ENCODE data around the gene TCN1. TPM values are rescaled to one million over a fixed set of nuclear protein-coding genes. Genes with fewer than 3 reads are reported as not detected.
"Not testable (repeated sequence)": the region's sequence is repeated elsewhere in the genome, so short reads cannot be mapped to it uniquely, and the experiment has no call there.

The TCN1 gene
- total RNA-seq, 2 donors from 2014 or later: 1.0 to 8.1 TPM

DNA sequence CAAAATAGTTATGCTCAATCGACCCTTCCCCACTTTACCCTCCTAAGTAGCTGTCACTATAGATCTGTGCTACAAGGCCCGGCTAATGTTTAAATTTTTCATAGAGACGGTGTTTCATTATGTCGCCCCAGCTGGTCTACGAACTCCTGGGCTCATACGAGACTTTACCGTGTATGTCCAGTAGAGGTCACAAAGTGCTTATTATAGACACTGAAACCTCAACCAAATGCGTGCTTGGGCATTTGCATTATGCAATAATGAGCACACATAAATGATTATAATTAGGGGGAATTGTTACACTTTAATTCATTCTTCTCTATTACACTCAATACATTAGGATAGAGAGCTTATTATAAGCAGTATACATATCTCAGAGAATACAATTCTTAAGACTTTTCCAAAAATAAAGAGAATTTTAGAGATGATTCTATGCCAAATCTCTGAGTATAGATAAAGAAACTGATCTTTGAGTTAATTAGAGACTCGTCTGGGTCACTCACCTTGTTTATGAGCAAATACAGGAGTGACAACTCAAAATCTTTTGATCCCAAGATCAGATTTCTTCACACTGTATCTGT, 43.2 kb downstream of the TCN1 start:
- TF ChIP-seq, protein P1, sequence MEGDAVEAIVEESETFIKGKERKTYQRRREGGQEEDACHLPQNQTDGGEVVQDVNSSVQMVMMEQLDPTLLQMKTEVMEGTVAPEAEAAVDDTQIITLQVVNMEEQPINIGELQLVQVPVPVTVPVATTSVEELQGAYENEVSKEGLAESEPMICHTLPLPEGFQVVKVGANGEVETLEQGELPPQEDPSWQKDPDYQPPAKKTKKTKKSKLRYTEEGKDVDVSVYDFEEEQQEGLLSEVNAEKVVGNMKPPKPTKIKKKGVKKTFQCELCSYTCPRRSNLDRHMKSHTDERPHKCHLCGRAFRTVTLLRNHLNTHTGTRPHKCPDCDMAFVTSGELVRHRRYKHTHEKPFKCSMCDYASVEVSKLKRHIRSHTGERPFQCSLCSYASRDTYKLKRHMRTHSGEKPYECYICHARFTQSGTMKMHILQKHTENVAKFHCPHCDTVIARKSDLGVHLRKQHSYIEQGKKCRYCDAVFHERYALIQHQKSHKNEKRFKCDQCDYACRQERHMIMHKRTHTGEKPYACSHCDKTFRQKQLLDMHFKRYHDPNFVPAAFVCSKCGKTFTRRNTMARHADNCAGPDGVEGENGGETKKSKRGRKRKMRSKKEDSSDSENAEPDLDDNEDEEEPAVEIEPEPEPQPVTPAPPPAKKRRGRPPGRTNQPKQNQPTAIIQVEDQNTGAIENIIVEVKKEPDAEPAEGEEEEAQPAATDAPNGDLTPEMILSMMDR (IDR thresholded peaks at IDR 0.05): peak in 3 of 4 experiments; percentile 37 to 60 (median 56)
- no peak for TF ChIP-seq POLR2A (IDR thresholded peaks at IDR 0.05)
- 6% methylated on average over 9 of the region's 9 CpGs for WGBS
- intact Hi-C loops (cut with DNase I): no loop called here
- H3K27ac ChIP-seq: no peak overlapping the region
- H3K27me3 ChIP-seq (replicated peaks; ENCODE audit: insufficient read depth): no peaks in the 10 kb centered on the region
- no peaks in the 10 kb centered on the region for H3K9me3 ChIP-seq
- no peak overlapping the region for H3K4me3 ChIP-seq
- no peak for DNase-seq (ENCODE audit: low spot score)
- H3K36me3 ChIP-seq: no peaks in the 10 kb centered on the region
- H3K4me1 ChIP-seq (replicated peaks): no peaks in the 10 kb centered on the region

DNA sequence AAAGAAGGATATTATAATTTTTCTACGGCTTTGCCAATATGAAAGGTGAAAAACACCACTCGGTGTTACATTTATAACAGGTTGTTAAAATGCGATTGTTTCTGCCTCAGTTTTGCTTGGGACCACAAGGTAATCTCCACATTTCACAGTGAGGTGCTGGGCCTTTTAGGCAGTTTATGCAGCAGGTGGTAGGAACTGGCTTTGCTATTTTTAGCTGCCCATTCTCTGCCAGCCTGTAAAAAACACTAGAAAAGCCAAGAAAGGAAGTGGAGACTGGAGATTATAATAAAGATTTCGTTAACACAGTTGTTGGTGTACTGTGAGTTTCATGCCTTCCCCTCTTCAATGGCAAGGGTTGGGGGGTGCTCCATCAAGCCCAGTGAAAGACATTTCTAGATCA, 47.7 kb downstream of the TCN1 start:
- Histone ChIP-seq H3K9me3 (no peaks in the 10 kb centered on the region), H3K36me3 (no peaks in the 10 kb centered on the region), H3K4me3 (no peak overlapping the region), H3K27me3 (replicated peaks; ENCODE audit: insufficient read depth) (no peaks in the 10 kb centered on the region), H3K27ac (no peak overlapping the region), H3K4me1 (replicated peaks) (no peaks in the 10 kb centered on the region)
- TF ChIP-seq POLR2A (IDR thresholded peaks at IDR 0.05) (no peak), POLR2AphosphoS5 (IDR thresholded peaks at IDR 0.05) (no peak)
- TF ChIP-seq, protein P1 (IDR thresholded peaks at IDR 0.05): no peak
- no peak for DNase-seq (ENCODE audit: low spot score)
- WGBS: 46% methylated on average over 4 of the region's 4 CpGs
- intact Hi-C loops (cut with DNase I): no loop called here

DNA sequence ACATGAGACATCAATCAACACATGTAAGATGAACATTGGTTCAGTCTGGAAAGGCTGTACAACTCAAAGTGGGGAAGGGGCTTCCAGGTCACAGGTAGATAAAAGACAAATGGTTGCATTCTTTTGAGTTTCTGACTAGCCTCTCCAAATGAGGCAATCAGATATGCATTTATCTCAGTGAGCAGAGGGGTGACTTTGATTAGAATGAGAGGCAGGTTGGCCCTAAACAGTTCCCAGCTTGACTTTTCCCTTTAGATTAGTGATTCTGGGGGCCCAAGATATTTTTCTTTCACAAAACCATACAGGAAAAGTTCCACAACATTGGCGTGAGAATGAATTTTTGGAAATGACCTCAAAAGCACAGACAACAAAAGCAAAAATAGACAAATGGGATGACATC, 49.9 kb downstream of the TCN1 start:
- H3K36me3 ChIP-seq; H3K4me3 ChIP-seq; H3K27ac ChIP-seq; H3K27me3 ChIP-seq (replicated peaks; ENCODE audit: insufficient read depth); H3K4me1 ChIP-seq (replicated peaks); H3K9me3 ChIP-seq; DNase-seq (ENCODE audit: low spot score); intact Hi-C loops (cut with DNase I): not testable (repeated sequence)
- WGBS: 91% methylated on average over 1 of the region's 1 CpG

DNA sequence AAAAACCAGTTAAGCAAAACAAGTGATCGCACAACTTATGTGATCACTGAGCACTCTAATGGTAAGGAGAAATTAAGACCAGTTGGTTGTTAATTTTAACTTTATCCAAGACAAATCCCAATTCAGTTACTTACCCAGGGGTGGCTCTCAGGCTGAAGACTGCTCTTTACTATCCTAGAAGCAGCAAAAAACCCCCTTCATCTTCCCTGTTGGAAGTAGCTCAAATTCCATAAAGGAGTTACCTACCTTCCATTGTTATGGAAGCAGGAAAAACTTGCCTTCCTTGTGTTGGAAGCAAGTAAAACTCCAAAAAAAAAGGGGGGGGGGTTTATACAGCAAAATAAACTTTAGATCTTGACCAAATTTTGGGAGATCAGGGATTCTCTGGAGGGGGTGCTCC, 50.5 kb downstream of the TCN1 start:
- Histone ChIP-seq H3K9me3 (no peaks in the 10 kb centered on the region), H3K27me3 (replicated peaks; ENCODE audit: insufficient read depth) (no peaks in the 10 kb centered on the region), H3K4me3 (no peak overlapping the region), H3K27ac (no peak overlapping the region), H3K4me1 (replicated peaks) (no peaks in the 10 kb centered on the region), H3K36me3 (no peaks in the 10 kb centered on the region)
- intact Hi-C loops (cut with DNase I): no loop called here
- WGBS: 100% methylated on average over 1 of the region's 1 CpG
- no peak for TF ChIP-seq POLR2A (IDR thresholded peaks at IDR 0.05)
- DNase-seq (ENCODE audit: low spot score): no peak

DNA sequence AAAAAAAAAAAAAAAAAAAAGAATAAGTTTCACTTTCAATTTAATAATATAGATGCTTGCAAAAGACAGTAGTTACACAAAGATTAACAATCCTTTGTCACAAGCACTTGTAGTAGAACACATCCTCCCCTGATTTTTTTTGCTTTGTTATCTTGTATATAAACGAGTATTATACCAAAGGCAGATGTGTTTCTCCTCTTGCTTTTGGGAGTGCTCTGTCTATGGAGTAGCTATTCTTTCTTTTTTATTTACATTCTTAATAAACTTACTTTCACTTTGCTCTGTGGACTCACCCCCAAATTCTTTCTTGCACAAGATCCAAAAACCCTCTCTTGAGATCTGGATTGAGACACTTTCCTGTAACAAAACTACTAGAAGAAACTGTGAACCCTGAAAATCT, 52.3 kb downstream of the TCN1 start:
- Histone ChIP-seq H3K36me3 (no peaks in the 10 kb centered on the region), H3K9me3 (no peaks in the 10 kb centered on the region), H3K4me3 (no peak overlapping the region), H3K4me1 (replicated peaks) (no peaks in the 10 kb centered on the region), H3K27me3 (replicated peaks; ENCODE audit: insufficient read depth) (no peaks in the 10 kb centered on the region), H3K27ac (no peak overlapping the region)
- 38% methylated on average over 1 of the region's 1 CpG for WGBS
- intact Hi-C loops (cut with DNase I): no loop called here
- TF ChIP-seq POLR2AphosphoS5 (IDR thresholded peaks at IDR 0.05) (no peak), POLR2A (IDR thresholded peaks at IDR 0.05) (no peak)
- TF ChIP-seq, protein P1 (IDR thresholded peaks at IDR 0.05): no peak
- DNase-seq (ENCODE audit: low spot score): no peak

DNA sequence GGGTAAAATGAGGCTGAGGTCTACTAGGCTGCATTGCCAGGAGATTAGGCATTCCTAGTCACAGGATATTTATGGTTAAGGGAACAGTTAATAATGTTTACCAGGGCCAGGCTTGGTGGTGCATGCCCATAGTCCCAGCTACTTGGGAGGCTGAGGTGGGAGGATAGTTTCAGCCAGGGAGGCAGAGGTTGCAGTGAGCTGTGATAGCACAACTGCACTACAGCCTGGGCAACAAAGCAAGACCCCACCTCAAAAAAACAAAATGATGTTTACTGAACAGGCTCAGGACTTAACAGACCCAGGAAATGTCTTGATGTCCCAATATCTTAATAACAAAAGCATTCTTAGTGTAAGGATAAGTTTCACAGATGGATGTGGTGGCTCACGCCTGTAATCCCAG, 52.9 kb downstream of the TCN1 start:
- DNase-seq (ENCODE audit: low spot score): no peak
- 100% methylated on average over 1 of the region's 1 CpG for WGBS

More for the DNA sequence above, 52.9 kb downstream of the TCN1 start:
- TF ChIP-seq, protein P1 (IDR thresholded peaks at IDR 0.05): no peak
- TF ChIP-seq POLR2A (IDR thresholded peaks at IDR 0.05): no peak
- TF ChIP-seq POLR2AphosphoS5 (IDR thresholded peaks at IDR 0.05): no peak
- no peak overlapping the region for H3K27ac ChIP-seq
- no peaks in the 10 kb centered on the region for H3K36me3 ChIP-seq
- H3K4me3 ChIP-seq: no peak overlapping the region
- no peaks in the 10 kb centered on the region for H3K4me1 ChIP-seq (replicated peaks)
- H3K27me3 ChIP-seq (replicated peaks; ENCODE audit: insufficient read depth): no peaks in the 10 kb centered on the region
- intact Hi-C loops (cut with DNase I): no loop called here
- no peaks in the 10 kb centered on the region for H3K9me3 ChIP-seq

All from prostate gland (tissue), 2 donors.